Measurements from ENCODE around the gene BSN. TPM values are rescaled to one million over a fixed set of nuclear protein-coding genes. Genes with fewer than 3 reads are reported as not detected.
"Not testable (repeated sequence)": the region's sequence is repeated elsewhere in the genome, so short reads cannot be mapped to it uniquely, and the experiment has no call there.

Gene BSN
- total RNA-seq, 2 experiments from 2014 or later, result 0.09 TPM

- no peaks in the 10 kb centered on the region for H3K9me3 Mint-ChIP-seq
- H3K4me3 Mint-ChIP-seq, result peak within 1 kb of the TSS; percentile 97
- H3K27me3 Mint-ChIP-seq, result no peaks in the 10 kb centered on the region
- intact Hi-C loops (cut with micrococcal nuclease), result no loop called here
- peaks cover 6% of the 10 kb centered on the region for H3K36me3 Mint-ChIP-seq (ENCODE audit: low read depth)
- TF ChIP-seq CTCF (IDR thresholded peaks at IDR 0.05), result peak; percentile 36
- H3K4me1 Mint-ChIP-seq (ENCODE audit: low read depth), result peaks cover 22% of the 10 kb centered on the region
- peak; percentile 93 for DNase-seq
- peak; percentile 80 for ATAC-seq
- ChIA-PET POLR2A (interaction anchor here (1.0 kb wide), 1 partner anchor 149 kb away, joined by 4 read pairs; no protein-coding TSS in a partner anchor), CTCF (interaction anchor here (1.2 kb wide), 1 partner anchor 149 kb away, joined by 5 read pairs; no protein-coding TSS in a partner anchor)
- peak within 1 kb of the TSS; percentile 94 for H3K27ac Mint-ChIP-seq
Measured at GRCh38 chr3:49689046-49689907, 135.0 kb downstream of the BSN start, which contains the start of the genes MST1 and RNF123. Gene MST1 (minus strand): TSS chr3:49689474. CDS start chr3:49688691, 783 bp downstream. Gene RNF123 (plus strand): TSS chr3:49689557. CDS start chr3:49691166, 1,609 bp downstream.

GRCh38 chr3:49689908-49690624 lies 135.8 kb downstream of the BSN start:
- intact Hi-C loops (cut with micrococcal nuclease); H3K9me3 Mint-ChIP-seq; ATAC-seq; H3K36me3 Mint-ChIP-seq (ENCODE audit: low read depth); H3K27me3 Mint-ChIP-seq; DNase-seq: not testable (repeated sequence)
- H3K4me3 Mint-ChIP-seq, result peak overlapping the region; percentile 97
- H3K27ac Mint-ChIP-seq, result peak overlapping the region; percentile 94
- POLR2A ChIA-PET, result interaction anchor here (0.6 to 1.0 kb wide), 2 partner anchors 28 to 150 kb away, joined by 3 to 4 read pairs; no protein-coding TSS in a partner anchor
- peaks cover 22% of the 10 kb centered on the region for H3K4me1 Mint-ChIP-seq (ENCODE audit: low read depth)
- CTCF ChIA-PET, result interaction anchor here (1.2 kb wide), 1 partner anchor 150 kb away, joined by 5 read pairs; no protein-coding TSS in a partner anchor

- H3K27me3 Mint-ChIP-seq; intact Hi-C loops (cut with micrococcal nuclease); H3K9me3 Mint-ChIP-seq; ATAC-seq; H3K27ac Mint-ChIP-seq; DNase-seq; H3K36me3 Mint-ChIP-seq (ENCODE audit: low read depth); CTCF ChIA-PET: not testable (repeated sequence)
- peaks cover 19% of the 10 kb centered on the region for H3K4me1 Mint-ChIP-seq (ENCODE audit: low read depth)
- POLR2A ChIA-PET, result interaction anchor here (0.6 kb wide), 1 partner anchor 27 kb away, joined by 3 read pairs; no protein-coding TSS in a partner anchor
- peak overlapping the region; percentile 97 for H3K4me3 Mint-ChIP-seq
Measured at GRCh38 chr3:49690856-49691255, 136.6 kb downstream of the BSN start.

- intact Hi-C loops (cut with micrococcal nuclease), result not testable (repeated sequence)
Measured at GRCh38 chr3:49691481-49691880, 137.2 kb downstream of the BSN start.

GRCh38 chr3:49694409-49695070 lies 140.3 kb downstream of the BSN start:
- POLR2A ChIA-PET; H3K27me3 Mint-ChIP-seq; intact Hi-C loops (cut with micrococcal nuclease); H3K9me3 Mint-ChIP-seq; CTCF ChIA-PET; H3K4me3 Mint-ChIP-seq; H3K36me3 Mint-ChIP-seq (ENCODE audit: low read depth); H3K27ac Mint-ChIP-seq; ATAC-seq; DNase-seq: not testable (repeated sequence)
- peaks cover 13% of the 10 kb centered on the region for H3K4me1 Mint-ChIP-seq (ENCODE audit: low read depth)

More at GRCh38 chr3:49691481-49691880, 137.2 kb downstream of the BSN start:
- ATAC-seq; H3K4me3 Mint-ChIP-seq; CTCF ChIA-PET; H3K27ac Mint-ChIP-seq; H3K27me3 Mint-ChIP-seq; DNase-seq; H3K9me3 Mint-ChIP-seq; H3K36me3 Mint-ChIP-seq (ENCODE audit: low read depth); POLR2A ChIA-PET: not testable (repeated sequence)
- peaks cover 19% of the 10 kb centered on the region for H3K4me1 Mint-ChIP-seq (ENCODE audit: low read depth)

GRCh38 chr3:49695350-49696015 lies 141.2 kb downstream of the BSN start:
- POLR2A ChIA-PET; H3K4me1 Mint-ChIP-seq (ENCODE audit: low read depth); CTCF ChIA-PET: not testable (repeated sequence)

More at GRCh38 chr3:49695350-49696015, 141.2 kb downstream of the BSN start:
- DNase-seq; H3K9me3 Mint-ChIP-seq; H3K36me3 Mint-ChIP-seq (ENCODE audit: low read depth); ATAC-seq; intact Hi-C loops (cut with micrococcal nuclease); H3K27ac Mint-ChIP-seq; H3K4me3 Mint-ChIP-seq; H3K27me3 Mint-ChIP-seq: not testable (repeated sequence)

All from activated CD8-positive, alpha-beta T cell treated with anti-CD3 and anti-CD28 coated beads for 36 hours (primary cell).